HCT116 (cell line): ENCODE results near the gene PXK. TPM values are rescaled to one million over a fixed set of nuclear protein-coding genes. Genes with fewer than 3 reads are reported as not detected.

Experiments
- ATAC-seq: fragments of 200-7000 bp; cut with Tn5 transposase; 2 replicates; pipeline ENCODE4 v1.9.1; 2020; ENCODE audit warnings: mild to moderate bottlenecking, moderate library complexity
- BruUV-seq: library from RNA; stranded (reverse); fragments of 400-500 nt; replicated peaks from 2 replicates; lab custom pipeline; 2021; lab: Mats Ljungman, UMichigan
- CTCF ChIA-PET: fragments of 300-600 bp; sonication (Branson Sonifier 250); formaldehyde crosslinking; loops from one replicate; lab custom pipeline; 2021; ENCODE audit warnings: antibody characterized with exemption; lab: Charles Lee
- POLR2A ChIA-PET: fragments of 300-600, 350-600 bp; sonication (Branson Sonifier 250); formaldehyde crosslinking; loops from one replicate; lab custom pipeline; 2021; ENCODE audit warnings: antibody characterized with exemption; lab: Charles Lee
- RAD21 ChIA-PET, 2 experiments: fragments of 300-600 bp; sonication (Branson Sonifier 250); formaldehyde crosslinking; loops; one replicate each; lab custom pipeline; 2023; ENCODE audit warnings: low total read pairs in 2 of 2; ENCODE audit not compliant: uncharacterized antibody in 2 of 2, unreplicated experiment in 2 of 2, low non-redundant PET in 1 of 2; lab: Charles Lee
- DNase-seq: peaks from one replicate; pipeline ENCODE4 v3.0.0-alpha.2; 2010; ENCODE audit warnings: low read depth, low spot score
- H2AFZ ChIP-seq: fragments of 200-600 bp; shearing (Covaris generic), sonication (generic); 2 replicates; pipeline ENCODE4 v1.6.1; 2017; ENCODE audit warnings: low read depth, mixed run types, mixed read lengths, antibody characterized with exemption, low read length; ENCODE audit not compliant: poor library complexity, severe bottlenecking
- H3K27ac ChIP-seq: 2 replicates; pipeline ENCODE4 v1.5.1; 2012; ENCODE audit warnings: low read depth, low read length
- H3K27me3 ChIP-seq: fragments of 200-600 bp; sonication (generic); 2 replicates; pipeline ENCODE4 v1.6.1; 2016; ENCODE audit warnings: mixed run types, low read length, mixed read lengths; ENCODE audit not compliant: insufficient read depth
- H3K36me3 ChIP-seq, 2 experiments: fragments of 200-500 bp in 1 of 2; fragments of 200-600 bp in 1 of 2; sonication (Bioruptor generic) in 1 of 2; sonication (generic) in 1 of 2; 2 replicates each; pipeline versions ENCODE4 v1.5.1 to v1.6.1; 2014 to 2016; ENCODE audit warnings: low read length in 2 of 2, inconsistent platforms in 1 of 2, mixed read lengths in 1 of 2, mixed run types in 1 of 2; ENCODE audit not compliant: insufficient read depth in 2 of 2, control insufficient read depth in 1 of 2
- H3K4me1 ChIP-seq, 2 experiments: fragments of 200-600 bp in 1 of 2; sonication (generic) in 1 of 2; 2 replicates each; pipeline versions ENCODE4 v1.5.1 to v1.6.1; 2012 to 2017; ENCODE audit warnings: low read length in 2 of 2, inconsistent platforms in 1 of 2, mild to moderate bottlenecking in 1 of 2, mixed read lengths in 1 of 2, mixed run types in 1 of 2, moderate library complexity in 1 of 2; ENCODE audit not compliant: insufficient read depth in 2 of 2, control insufficient read depth in 1 of 2
- H3K4me2 ChIP-seq: fragments of 200-600 bp; sonication (generic); 2 replicates; pipeline ENCODE4 v1.6.1; 2017; ENCODE audit warnings: mixed run types, low read length, mixed read lengths
- H3K4me3 ChIP-seq, 2 experiments: fragments of 200-600 bp in 1 of 2; sonication (generic) in 1 of 2; replicated peaks in 1 of 2; 2 replicates each; pipeline ENCODE4 v1.5.1; 2011 to 2016; ENCODE audit warnings: low read length in 2 of 2, control low read depth in 1 of 2, low read depth in 1 of 2, mild to moderate bottlenecking in 1 of 2, mixed read lengths in 1 of 2, mixed run types in 1 of 2
- H3K79me2 ChIP-seq: fragments of 200-600 bp; sonication (generic); 2 replicates; pipeline ENCODE4 v1.6.1; 2017; ENCODE audit warnings: mild to moderate bottlenecking, mixed run types, low read length, moderate library complexity, mixed read lengths; ENCODE audit not compliant: insufficient read depth
- H3K9ac ChIP-seq: fragments of 200-600 bp; sonication (generic); 2 replicates; pipeline ENCODE4 v1.6.1; 2016; ENCODE audit warnings: low read length, mixed read lengths
- H3K9me2 ChIP-seq: fragments of 200-600 bp; sonication (generic), shearing (Covaris generic); 2 replicates; pipeline ENCODE4 v1.6.1; 2017; ENCODE audit warnings: mixed run types, mild to moderate bottlenecking, moderate library complexity; ENCODE audit not compliant: insufficient read depth
- H3K9me3 ChIP-seq, 2 experiments: fragments of 200-500 bp in 1 of 2; fragments of 200-600 bp in 1 of 2; sonication (Bioruptor generic) in 1 of 2; sonication (generic) in 1 of 2; 2 replicates each; pipeline ENCODE4 v1.6.1; 2014 to 2017; ENCODE audit warnings: low read length in 2 of 2, mixed read lengths in 2 of 2, inconsistent platforms in 1 of 2, low read depth in 1 of 2, mild to moderate bottlenecking in 1 of 2, mixed run types in 1 of 2, moderate library complexity in 1 of 2; ENCODE audit not compliant: control insufficient read depth in 1 of 2, insufficient read depth in 1 of 2
- H4K20me1 ChIP-seq: fragments of 200-600 bp; sonication (generic), shearing (Covaris generic); 2 replicates; pipeline ENCODE4 v1.6.1; 2017; ENCODE audit warnings: mixed run types, mild to moderate bottlenecking, moderate library complexity; ENCODE audit not compliant: insufficient read depth
- CBX3 ChIP-seq: IDR thresholded peaks from 2 replicates; pipeline ENCODE4 v1.6.1; 2012; ENCODE audit warnings: low read depth
- CTCF ChIP-seq, 3 experiments: fragments of 200-600 bp in 1 of 3; sonication (generic) in 1 of 3; IDR thresholded peaks in 2 of 3; conservative IDR thresholded peaks in 1 of 3; 2 replicates each; pipeline ENCODE4 v1.5.1; 2012 to 2017; ENCODE audit warnings: low read depth in 2 of 3, low read length in 2 of 3, antibody characterized with exemption in 1 of 3, borderline replicate concordance in 1 of 3, control low read depth in 1 of 3, mild to moderate bottlenecking in 1 of 3, mixed read lengths in 1 of 3, mixed run types in 1 of 3, moderate library complexity in 1 of 3; ENCODE audit not compliant: insufficient read depth in 1 of 3
- MAX ChIP-seq: IDR thresholded peaks from 2 replicates; pipeline ENCODE4 v1.6.1; 2012
- POLR2AphosphoS5 ChIP-seq: IDR thresholded peaks from 2 replicates; pipeline ENCODE4 v1.6.1; 2011; ENCODE audit warnings: mild to moderate bottlenecking, low read depth, low read length, moderate library complexity
- SRF ChIP-seq: IDR thresholded peaks from 2 replicates; pipeline ENCODE4 v1.6.1; 2012; ENCODE audit warnings: low read depth
- TCF7L2 ChIP-seq: IDR thresholded peaks from 2 replicates; pipeline ENCODE4 v1.7.0; 2011; ENCODE audit warnings: borderline replicate concordance, inconsistent platforms; ENCODE audit not compliant: insufficient read depth, insufficient read length; ENCODE audit errors: extremely low read depth
- YY1 ChIP-seq: IDR thresholded peaks from 2 replicates; pipeline ENCODE4 v1.6.1; 2011; ENCODE audit warnings: low read length, low read depth, moderate library complexity, mild to moderate bottlenecking; ENCODE audit not compliant: insufficient replicate concordance; ENCODE audit errors: extremely low read depth
- ZBTB33 ChIP-seq: IDR thresholded peaks from 2 replicates; pipeline ENCODE4 v1.6.1; 2011; ENCODE audit warnings: mild to moderate bottlenecking, low read length, moderate library complexity; ENCODE audit not compliant: insufficient replicate concordance; ENCODE audit errors: extremely low read depth
- ZNF274 ChIP-seq: fragments of 200-500 bp; sonication (Bioruptor generic); IDR thresholded peaks from 2 replicates; pipeline ENCODE4 v1.6.1; 2014; ENCODE audit warnings: mild to moderate bottlenecking, low read depth, low read length, inconsistent platforms
- intact Hi-C: fragments of 100-400 bp; cut with micrococcal nuclease; formaldehyde crosslinking; loops from 2 replicates; pipeline ENCODE4 v1.10.0; 2022
- total RNA-seq: library from RNA; stranded (reverse); gene quantifications from one replicate; pipeline ENCODE4 v1.2.1, GENCODE V29; 2021; ENCODE audit not compliant: unreplicated experiment

Gene PXK
- total RNA-seq, 1 experiment from 2014 or later, result 10.2 TPM

GRCh38 chr3:58404396-58404795, 71.7 kb downstream of the PXK start:
- POLR2A ChIA-PET, result no interaction called here
- no peaks in the 10 kb centered on the region for H3K27me3 ChIP-seq
- BruUV-seq, result no TSS peak
- H3K4me1 ChIP-seq, result no peaks in the 10 kb centered on the region
- CTCF ChIA-PET, result no interaction called here
- RAD21 ChIA-PET, result no interaction called here
- H3K9me3 ChIP-seq, result no peaks in the 10 kb centered on the region
- intact Hi-C loops, result no loop called here
- H3K9ac ChIP-seq, result no peak overlapping the region
- no peak overlapping the region for H2AFZ ChIP-seq
- no peak overlapping the region for H3K4me2 ChIP-seq
- H3K36me3 ChIP-seq, result no peaks in the 10 kb centered on the region
- no peaks in the 10 kb centered on the region for H4K20me1 ChIP-seq
- no peak for DNase-seq
- no peak for ATAC-seq
- no peaks in the 10 kb centered on the region for H3K79me2 ChIP-seq
- H3K27ac ChIP-seq, result no peak overlapping the region
- no peaks in the 10 kb centered on the region for H3K9me2 ChIP-seq
- no peak overlapping the region for H3K4me3 ChIP-seq
- TF ChIP-seq POLR2AphosphoS5, result no peak
- no peak for TF ChIP-seq ZNF274
- no peak for TF ChIP-seq TCF7L2
- no peak for TF ChIP-seq YY1
- TF ChIP-seq SRF, result no peak
- TF ChIP-seq MAX, result no peak
- no peak for TF ChIP-seq CTCF (IDR thresholded peaks at IDR 0.05 in 2 of 3, conservative IDR thresholded peaks at IDR 0.05 in 1 of 3; ENCODE audit: borderline replicate concordance in 1 of 3, insufficient read depth in 1 of 3, low read depth in 2 of 3, low read length in 2 of 3)
- no peak for TF ChIP-seq CBX3
- TF ChIP-seq ZBTB33, result no peak
